Caco-2 (cell line): ENCODE data around the gene MED12L. TPM values are rescaled to one million over a fixed set of nuclear protein-coding genes. Genes with fewer than 3 reads are reported as not detected.

ENCODE experiments used
- BruUV-seq: library from RNA; stranded (reverse); fragments of 400-500 nt; replicated peaks from 2 replicates; lab custom pipeline; 2021; lab: Mats Ljungman, UMichigan
- CTCF ChIA-PET: fragments of 300-600 bp; sonication (Branson Sonifier 250); formaldehyde crosslinking; loops from one replicate; lab custom pipeline; 2022; ENCODE audit warnings: antibody characterized with exemption; lab: Charles Lee
- POLR2A ChIA-PET: fragments of 300-600 bp; sonication (Branson Sonifier 250); formaldehyde crosslinking; loops from one replicate; lab custom pipeline; 2022; ENCODE audit warnings: antibody characterized with exemption; lab: Charles Lee
- DNase-seq, 2 experiments: peaks; one replicate each; pipeline versions ENCODE4 v3.0.0 to v3.0.0-alpha.2; 2020 to 2022
- H3K27me3 ChIP-seq: replicated peaks from 2 replicates; pipeline ENCODE4 v1.6.0; 2011; ENCODE audit warnings: low read length; ENCODE audit not compliant: control insufficient read depth, insufficient read depth
- H3K36me3 ChIP-seq: 2 replicates; pipeline ENCODE4 v1.5.1; 2011; ENCODE audit warnings: low read length; ENCODE audit not compliant: control insufficient read depth, insufficient read depth
- H3K4me1 ChIP-seq: fragments of 250-450 bp; sonication (Bioruptor Pico); 2 replicates; pipeline ENCODE4 v1.5.1; 2020; ENCODE audit warnings: mild to moderate bottlenecking
- H3K4me3 ChIP-seq: 2 replicates; pipeline ENCODE4 v1.5.1; 2011; ENCODE audit warnings: low read depth, mild to moderate bottlenecking, control low read depth, low read length
- H3K9me3 ChIP-seq: fragments of 250-450 bp; sonication (Bioruptor Pico); 2 replicates; pipeline ENCODE4 v1.5.1; 2020; ENCODE audit warnings: mild to moderate bottlenecking, moderate library complexity
- H3K27ac Mint-ChIP-seq: one replicate; pipeline ENCODE4 v1.8.0; 2022; ENCODE audit warnings: mixed read lengths; ENCODE audit not compliant: unreplicated experiment
- H3K27me3 Mint-ChIP-seq: one replicate; pipeline ENCODE4 v1.8.0; 2022; ENCODE audit warnings: mixed read lengths; ENCODE audit not compliant: insufficient read depth, unreplicated experiment
- H3K36me3 Mint-ChIP-seq: one replicate; pipeline ENCODE4 v1.8.0; 2022; ENCODE audit warnings: mild to moderate bottlenecking, mixed read lengths; ENCODE audit not compliant: insufficient read depth, unreplicated experiment
- H3K4me1 Mint-ChIP-seq: one replicate; pipeline ENCODE4 v1.8.0; 2022; ENCODE audit warnings: low read depth, mixed read lengths; ENCODE audit not compliant: unreplicated experiment
- H3K4me3 Mint-ChIP-seq: one replicate; pipeline ENCODE4 v1.8.0; 2022; ENCODE audit warnings: mild to moderate bottlenecking, moderate library complexity, mixed read lengths; ENCODE audit not compliant: unreplicated experiment
- H3K9me3 Mint-ChIP-seq: one replicate; pipeline ENCODE4 v1.8.0; 2022; ENCODE audit warnings: mixed read lengths; ENCODE audit not compliant: unreplicated experiment
- intact Hi-C: fragments of 100-400 bp; cut with micrococcal nuclease; formaldehyde crosslinking; loops from one replicate; pipeline ENCODE4 v1.10.0; 2022; ENCODE audit not compliant: unreplicated experiment
- total RNA-seq: library from RNA; stranded (reverse); gene quantifications from 2 replicates; pipeline ENCODE4 v1.2.3, GENCODE V29; 2022
- TF ChIP-seq, protein P1 (sequence below), 2 experiments: fragments of 200-600 bp in 1 of 2; IDR thresholded peaks; 1 replicate in 1 of 2; 2 replicates in 1 of 2; pipeline versions ENCODE4 v1.5.1 to v1.8.0; 2011 to 2022; ENCODE audit warnings: antibody characterized with exemption in 1 of 2, control low read depth in 1 of 2, inconsistent platforms in 1 of 2, low read depth in 1 of 2, low read length in 1 of 2, mild to moderate bottlenecking in 1 of 2, moderate library complexity in 1 of 2; ENCODE audit not compliant: insufficient read depth in 1 of 2, severe bottlenecking in 1 of 2, unreplicated experiment in 1 of 2

The MED12L gene
- total RNA-seq, 1 experiment from 2014 or later: 21.5 TPM

DNA sequence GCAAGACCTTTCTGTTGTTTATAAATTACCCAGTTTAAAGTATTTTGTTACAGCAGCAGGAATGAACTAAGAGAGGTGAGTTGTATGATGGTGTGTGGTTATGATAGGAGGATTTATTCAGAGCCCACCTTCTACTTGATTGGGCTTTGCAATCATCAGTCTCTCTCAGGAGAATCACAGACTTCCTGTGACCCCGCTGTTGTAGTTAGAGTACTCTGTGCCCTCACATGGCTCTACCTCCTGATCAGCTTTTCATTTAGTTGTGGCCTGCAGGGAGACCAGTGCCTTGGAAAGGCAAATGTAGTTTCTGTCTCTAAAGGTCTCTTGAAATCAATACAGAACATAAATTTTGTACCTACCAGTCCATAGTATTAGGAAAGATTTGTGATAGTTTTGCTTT, 200.5 kb downstream of the MED12L start:
- H3K27me3 ChIP-seq: no peaks in the 10 kb centered on the region
- H3K4me1 ChIP-seq: peaks cover 9% of the 10 kb centered on the region
- ChIA-PET POLR2A (no interaction called here), CTCF (no interaction called here)
- BruUV-seq: no TSS peak
- no peaks in the 10 kb centered on the region for H3K36me3 ChIP-seq
- Mint-ChIP-seq H3K4me1 (peaks cover 7% of the 10 kb centered on the region), H3K9me3 (no peaks in the 10 kb centered on the region), H3K27me3 (no peaks in the 10 kb centered on the region), H3K27ac (no peak overlapping the region), H3K36me3 (no peaks in the 10 kb centered on the region), H3K4me3 (no peak overlapping the region)
- no peak overlapping the region for H3K4me3 ChIP-seq
- no peak for DNase-seq
- intact Hi-C loops: loop anchor here (10.0 kb wide), 1 partner anchor 281 kb away; no protein-coding TSS in a partner anchor
- no peaks in the 10 kb centered on the region for H3K9me3 ChIP-seq
- TF ChIP-seq, protein P1, sequence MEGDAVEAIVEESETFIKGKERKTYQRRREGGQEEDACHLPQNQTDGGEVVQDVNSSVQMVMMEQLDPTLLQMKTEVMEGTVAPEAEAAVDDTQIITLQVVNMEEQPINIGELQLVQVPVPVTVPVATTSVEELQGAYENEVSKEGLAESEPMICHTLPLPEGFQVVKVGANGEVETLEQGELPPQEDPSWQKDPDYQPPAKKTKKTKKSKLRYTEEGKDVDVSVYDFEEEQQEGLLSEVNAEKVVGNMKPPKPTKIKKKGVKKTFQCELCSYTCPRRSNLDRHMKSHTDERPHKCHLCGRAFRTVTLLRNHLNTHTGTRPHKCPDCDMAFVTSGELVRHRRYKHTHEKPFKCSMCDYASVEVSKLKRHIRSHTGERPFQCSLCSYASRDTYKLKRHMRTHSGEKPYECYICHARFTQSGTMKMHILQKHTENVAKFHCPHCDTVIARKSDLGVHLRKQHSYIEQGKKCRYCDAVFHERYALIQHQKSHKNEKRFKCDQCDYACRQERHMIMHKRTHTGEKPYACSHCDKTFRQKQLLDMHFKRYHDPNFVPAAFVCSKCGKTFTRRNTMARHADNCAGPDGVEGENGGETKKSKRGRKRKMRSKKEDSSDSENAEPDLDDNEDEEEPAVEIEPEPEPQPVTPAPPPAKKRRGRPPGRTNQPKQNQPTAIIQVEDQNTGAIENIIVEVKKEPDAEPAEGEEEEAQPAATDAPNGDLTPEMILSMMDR (IDR thresholded peaks at IDR 0.05; ENCODE audit: insufficient read depth in 1 of 2, low read depth in 1 of 2, low read length in 1 of 2, severe bottlenecking in 1 of 2, unreplicated experiment in 1 of 2): no peak

DNA sequence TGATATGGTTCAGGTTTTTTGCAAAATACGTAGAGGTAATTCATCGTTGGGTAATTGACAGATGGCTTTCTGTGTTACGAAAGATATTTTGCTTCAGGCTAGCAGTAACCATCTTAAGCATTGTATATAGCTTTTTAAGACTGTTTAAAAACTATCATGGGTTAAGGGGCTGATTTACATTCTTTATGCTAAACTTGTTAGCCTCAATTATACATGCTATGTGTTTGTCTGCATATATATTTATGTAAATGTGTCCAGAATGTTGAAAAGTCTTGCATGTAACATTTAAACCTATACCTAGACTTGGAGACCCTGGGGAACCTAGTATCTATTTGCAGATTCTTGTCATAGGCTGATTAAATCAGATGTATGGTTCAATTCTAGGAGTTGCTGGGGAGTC, 204.0 kb downstream of the MED12L start:
- H3K36me3 ChIP-seq: no peaks in the 10 kb centered on the region
- no peaks in the 10 kb centered on the region for H3K27me3 Mint-ChIP-seq
- H3K27me3 ChIP-seq: no peaks in the 10 kb centered on the region
- no peaks in the 10 kb centered on the region for H3K9me3 Mint-ChIP-seq
- no peaks in the 10 kb centered on the region for H3K36me3 Mint-ChIP-seq
- no peak overlapping the region for H3K4me3 ChIP-seq
- DNase-seq: no peak
- H3K9me3 ChIP-seq: no peaks in the 10 kb centered on the region
- H3K4me3 Mint-ChIP-seq: no peak overlapping the region
- H3K4me1 ChIP-seq: peaks cover 5% of the 10 kb centered on the region; the same call in 1 of the 2 replicates
- ChIA-PET CTCF (no interaction called here), POLR2A (no interaction called here)
- H3K27ac Mint-ChIP-seq: no peak overlapping the region
- intact Hi-C loops: loop anchor here (10.0 kb wide), 1 partner anchor 285 kb away; no protein-coding TSS in a partner anchor
- TF ChIP-seq, protein P1 (IDR thresholded peaks at IDR 0.05; ENCODE audit: insufficient read depth in 1 of 2, low read depth in 1 of 2, low read length in 1 of 2, severe bottlenecking in 1 of 2, unreplicated experiment in 1 of 2): no peak
- no TSS peak for BruUV-seq
- no peaks in the 10 kb centered on the region for H3K4me1 Mint-ChIP-seq

GRCh38 chr3:151290673-151291072, 205.2 kb downstream of the MED12L start:
- TF ChIP-seq, protein P1 (IDR thresholded peaks at IDR 0.05; ENCODE audit: insufficient read depth in 1 of 2, low read depth in 1 of 2, low read length in 1 of 2, severe bottlenecking in 1 of 2, unreplicated experiment in 1 of 2): peak in 1 of 2 experiments; percentile 26
- Histone ChIP-seq H3K27me3 (no peaks in the 10 kb centered on the region), H3K9me3 (no peaks in the 10 kb centered on the region), H3K36me3 (no peaks in the 10 kb centered on the region), H3K4me3 (no peak overlapping the region), H3K4me1 (peaks cover 5% of the 10 kb centered on the region; the same call in 1 of the 2 replicates)
- H3K4me3 Mint-ChIP-seq: no peak overlapping the region
- H3K27ac Mint-ChIP-seq: no peak overlapping the region
- H3K36me3 Mint-ChIP-seq: no peaks in the 10 kb centered on the region
- H3K27me3 Mint-ChIP-seq: no peaks in the 10 kb centered on the region
- CTCF ChIA-PET: no interaction called here
- intact Hi-C loops: loop anchor here (1.0 to 5.0 kb wide), 4 partner anchors 15 to 628 kb away; no protein-coding TSS in a partner anchor
- no peaks in the 10 kb centered on the region for H3K9me3 Mint-ChIP-seq
- no peaks in the 10 kb centered on the region for H3K4me1 Mint-ChIP-seq
- POLR2A ChIA-PET: no interaction called here
- DNase-seq: no peak
- BruUV-seq: no TSS peak
